COR-L47 (cell line): ENCODE data around the gene KCTD18.

Source experiments
- DNase-seq: peaks from one replicate; lab custom pipeline; 2025; lab: John Stamatoyannopoulos, UW

The KCTD18 gene

DNA sequence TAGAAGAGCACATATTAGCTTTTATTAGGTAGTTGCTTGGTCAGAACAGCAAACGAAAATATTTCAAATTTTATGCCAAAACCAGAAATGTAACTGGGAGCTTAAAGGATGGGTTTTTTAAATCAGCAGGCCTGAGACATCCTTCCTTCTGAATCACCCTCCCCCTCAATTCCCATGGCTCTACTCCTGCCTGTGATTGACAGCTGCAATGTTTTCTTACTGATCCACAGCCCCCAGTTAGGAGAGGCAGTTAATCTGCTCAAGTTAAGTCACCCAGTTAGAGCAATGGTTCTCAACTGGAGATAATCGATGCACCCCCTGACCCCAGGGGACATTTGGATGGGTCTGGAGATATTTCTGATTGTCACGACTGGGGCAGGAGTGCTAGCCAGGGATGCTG, 24.9 kb downstream of the KCTD18 start:
- no peak for DNase-seq

DNA sequence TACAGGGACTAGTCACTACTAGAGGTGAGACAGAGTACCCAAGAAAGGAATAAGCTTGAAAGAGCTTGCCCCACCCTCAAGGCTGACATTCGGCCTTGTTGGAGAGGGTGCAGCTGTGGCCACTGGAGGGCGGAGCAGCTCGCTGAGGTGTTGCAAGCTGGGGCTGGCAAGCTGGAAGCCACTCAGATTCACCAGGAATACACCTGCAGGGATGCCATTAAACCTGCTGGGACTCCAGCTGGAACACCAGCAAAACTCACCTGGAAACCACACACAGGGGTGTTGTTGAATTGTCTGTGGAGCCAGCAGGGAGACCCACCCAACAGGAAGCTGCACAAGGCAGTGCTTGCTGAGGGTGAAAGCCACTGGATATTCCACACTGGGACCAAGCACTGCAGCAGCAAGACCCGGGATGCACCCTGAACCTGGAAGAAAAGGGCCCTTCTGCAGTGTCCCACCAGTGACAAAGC, 26.1 kb downstream of the KCTD18 start:
- peak; percentile 82 for DNase-seq

DNA sequence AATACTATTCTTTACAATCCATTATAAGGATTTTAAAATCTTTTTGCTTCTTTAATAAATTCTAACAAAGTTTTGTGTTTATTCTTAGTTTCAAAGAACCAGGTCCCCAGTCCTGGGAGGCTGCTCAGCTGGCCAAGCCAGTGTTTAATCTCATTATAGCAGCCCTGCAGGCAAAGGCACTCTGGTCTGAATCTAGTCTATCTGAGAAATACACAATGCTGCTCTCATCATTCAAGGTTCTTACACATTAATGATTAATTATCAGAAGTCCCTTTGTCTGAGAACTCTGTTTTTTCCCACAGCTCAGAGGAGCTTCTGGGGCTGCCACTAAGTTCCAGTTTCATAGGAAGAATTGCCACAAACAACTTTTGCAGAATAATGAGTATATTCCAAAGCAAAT, 27.7 kb downstream of the KCTD18 start:
- DNase-seq = no peak

DNA sequence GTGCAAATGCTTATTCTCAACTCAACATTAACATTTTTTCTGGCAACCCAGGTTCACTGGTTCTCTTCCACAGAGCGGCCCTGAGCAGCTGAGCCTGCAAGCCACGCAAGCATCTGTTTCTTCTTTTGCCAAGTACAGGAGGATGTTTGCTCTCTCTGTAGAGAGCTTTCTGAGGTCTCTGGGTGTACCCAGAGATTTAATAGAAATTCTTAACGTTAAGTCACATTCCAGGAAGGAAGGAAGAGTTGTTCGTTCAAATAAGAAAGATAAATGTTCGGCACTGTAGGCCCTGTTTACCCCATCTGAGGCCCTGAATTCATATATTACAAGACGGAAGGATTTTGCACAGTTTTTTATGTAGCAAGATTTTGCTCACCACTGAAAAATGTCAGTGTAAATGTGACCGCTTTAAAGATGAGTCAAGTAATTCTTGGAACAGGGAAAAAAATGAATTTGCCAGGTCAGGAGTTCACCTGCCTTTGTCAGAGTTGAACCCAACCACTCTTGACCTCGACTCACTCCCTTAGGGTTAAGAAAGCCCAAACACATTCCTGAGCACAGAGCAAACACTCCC, 30.1 kb downstream of the KCTD18 start:
- DNase-seq = no peak

DNA sequence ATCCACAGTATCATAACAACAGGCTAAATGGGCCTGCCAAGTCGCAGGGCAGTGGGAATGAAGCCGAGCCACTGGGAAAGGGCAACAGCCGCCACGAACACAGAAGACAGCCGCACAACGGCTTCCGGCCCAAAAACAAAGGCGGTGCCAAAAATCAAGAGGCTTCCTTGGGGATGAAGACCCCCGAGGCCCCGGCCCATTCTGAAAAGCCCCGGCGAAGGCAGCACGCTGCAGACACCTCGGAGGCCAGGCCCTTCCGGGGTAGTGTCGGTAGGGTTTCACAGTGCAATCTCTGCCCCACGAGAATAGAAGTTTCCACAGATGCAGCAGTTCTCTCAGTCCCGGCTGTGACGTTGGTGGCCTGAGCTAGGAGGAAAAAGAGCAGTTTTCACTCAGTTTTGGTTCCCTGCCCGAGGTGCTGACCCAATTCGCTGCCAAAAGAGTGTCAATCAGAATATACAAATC, 32.2 kb downstream of the KCTD18 start:
- DNase-seq = no peak

DNA sequence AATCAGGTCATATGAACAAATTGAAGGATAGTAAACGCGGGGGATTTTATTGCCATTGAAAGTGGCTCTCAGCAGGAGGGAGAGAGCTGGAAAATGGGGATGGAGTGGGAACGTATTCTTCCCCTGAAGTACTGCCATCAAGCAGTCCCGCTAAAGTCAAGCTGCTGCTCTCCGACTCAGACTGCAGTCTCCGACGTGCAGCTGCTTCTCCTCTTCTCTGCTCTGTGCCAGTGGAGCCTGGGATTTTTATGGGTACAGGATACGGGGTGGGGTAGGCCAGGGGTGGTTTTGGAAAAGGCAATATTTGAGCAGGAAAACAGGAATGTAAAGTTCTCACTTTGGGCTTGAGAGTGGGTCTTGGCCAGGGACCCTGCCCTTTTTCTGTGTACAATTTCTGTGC, 33.0 kb downstream of the KCTD18 start:
- no peak for DNase-seq

DNA sequence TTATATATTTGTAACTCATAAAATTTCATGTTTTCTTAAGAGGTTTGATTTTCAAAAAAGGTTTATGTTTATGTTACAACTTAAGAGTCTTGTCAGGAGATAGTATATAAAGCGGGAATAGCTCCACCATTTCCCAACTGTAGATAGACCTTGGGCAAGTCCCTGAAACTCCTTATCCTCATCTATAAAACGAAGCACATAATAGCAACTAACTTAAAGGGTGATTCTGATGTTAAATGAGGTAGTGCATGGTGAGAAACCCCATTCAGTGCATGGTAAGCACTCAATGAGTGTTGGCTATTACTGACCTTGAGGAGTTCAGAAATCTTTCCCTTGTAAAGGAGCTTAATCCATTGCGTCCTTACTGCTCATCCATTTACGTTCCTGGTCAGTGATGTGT, 34.1 kb downstream of the KCTD18 start:
- DNase-seq = no peak

DNA sequence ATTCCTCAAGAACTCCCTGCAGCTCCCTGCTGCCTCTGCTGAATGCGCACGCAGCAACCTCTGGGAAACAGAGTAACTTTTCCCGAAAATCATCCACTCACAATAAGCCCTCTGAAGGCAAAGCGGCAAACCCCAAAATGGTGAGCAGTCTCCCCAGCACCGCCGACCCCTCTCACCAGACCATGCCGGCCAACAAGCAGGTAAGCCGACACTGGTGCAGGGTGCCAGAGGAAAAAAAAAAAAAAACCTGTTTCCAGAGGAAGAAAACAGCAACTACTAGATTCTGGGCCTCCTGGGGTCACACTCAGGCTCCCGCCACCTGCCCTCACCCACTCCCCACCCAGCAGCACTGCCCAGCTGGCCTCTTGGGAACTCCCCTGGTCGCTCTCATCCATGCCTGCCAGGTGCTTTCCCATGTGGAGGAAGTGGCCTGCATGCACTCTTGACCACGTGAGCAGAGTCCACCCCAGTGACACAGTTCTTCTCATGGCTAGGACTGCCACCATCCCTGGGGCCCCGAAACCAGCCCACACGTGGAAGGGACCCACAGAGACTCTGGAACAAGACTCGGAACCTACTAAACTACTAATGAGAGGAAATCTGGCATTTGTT, 36.9 kb downstream of the KCTD18 start:
- no peak for DNase-seq

DNA sequence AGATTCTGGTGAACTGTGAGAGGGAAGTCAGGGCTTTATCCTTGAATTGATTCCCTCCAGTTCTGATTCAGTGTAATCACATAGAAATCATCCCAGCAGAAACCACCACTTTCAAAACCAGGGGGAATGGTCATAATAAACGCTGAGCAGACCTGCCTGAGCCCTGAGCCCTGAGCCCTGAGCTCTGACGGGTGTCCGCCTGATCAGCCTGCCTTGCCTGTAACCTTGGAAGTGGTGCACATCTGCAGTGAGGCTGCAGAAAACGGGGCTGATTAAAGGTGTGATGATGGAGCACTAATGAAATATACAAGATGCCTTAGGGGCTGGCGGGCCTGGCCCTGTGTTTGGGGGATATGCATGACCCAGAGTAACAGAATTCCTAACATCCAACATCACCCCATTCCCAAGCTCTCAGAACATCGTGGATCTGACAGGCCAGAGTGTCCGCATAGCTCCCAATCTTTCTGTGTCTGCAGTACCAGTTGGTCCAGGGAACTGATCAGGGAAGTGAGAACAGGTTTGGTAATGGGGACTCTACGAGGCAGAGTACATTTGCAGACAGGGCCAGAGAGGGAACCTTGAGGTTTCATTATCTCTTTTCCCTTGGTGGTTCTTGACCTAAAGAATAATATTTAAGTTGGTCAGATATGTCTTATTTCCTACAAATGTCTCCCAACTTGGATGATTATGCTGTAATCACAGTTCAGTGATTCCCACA, 37.8 kb downstream of the KCTD18 start:
- no peak for DNase-seq

DNA sequence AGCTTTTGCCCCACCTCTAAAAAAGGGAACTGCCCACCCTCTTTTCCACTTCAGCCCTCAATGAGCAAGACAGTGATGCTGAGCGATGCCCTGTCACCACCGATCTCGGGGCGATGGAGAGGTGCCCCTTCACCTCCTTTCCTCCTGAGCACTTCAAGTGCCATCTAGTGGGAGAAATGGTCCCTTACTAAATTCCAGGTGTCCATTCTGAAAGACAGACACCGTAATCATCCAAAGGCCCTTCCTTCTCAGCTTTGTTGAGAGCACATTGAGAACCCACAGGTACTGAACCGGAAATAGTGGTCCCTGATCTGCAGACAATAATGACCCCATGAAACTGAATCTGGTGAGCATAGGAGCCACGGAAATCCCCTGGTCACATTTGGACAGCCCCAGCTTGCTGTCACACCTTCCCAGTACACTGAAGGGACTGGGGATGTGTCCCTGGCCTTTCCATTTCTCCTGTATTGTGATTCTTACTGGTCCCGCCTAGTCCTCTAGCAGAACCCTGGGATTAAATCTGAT, 38.5 kb downstream of the KCTD18 start:
- peak; percentile 26 for DNase-seq

DNA sequence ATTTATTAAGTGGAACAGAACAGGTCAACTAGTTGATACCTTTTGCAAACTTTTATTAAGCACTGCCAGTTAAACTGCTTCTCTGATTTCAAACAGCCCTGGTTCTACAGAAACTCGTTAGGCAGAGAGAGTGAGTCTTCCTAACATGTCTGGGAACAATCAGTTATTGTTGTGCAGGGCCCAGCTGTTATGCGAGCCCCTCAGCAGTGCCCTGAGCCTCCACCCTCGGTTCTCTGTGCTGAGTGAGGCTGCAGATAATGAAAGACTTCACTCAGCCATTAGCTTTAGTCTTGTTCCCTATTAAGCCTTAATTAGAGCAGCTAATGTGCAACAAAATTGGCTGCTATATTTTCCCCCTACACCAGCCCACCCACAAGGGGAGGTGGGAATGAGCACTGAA, 39.6 kb downstream of the KCTD18 start:
- no peak for DNase-seq

DNA sequence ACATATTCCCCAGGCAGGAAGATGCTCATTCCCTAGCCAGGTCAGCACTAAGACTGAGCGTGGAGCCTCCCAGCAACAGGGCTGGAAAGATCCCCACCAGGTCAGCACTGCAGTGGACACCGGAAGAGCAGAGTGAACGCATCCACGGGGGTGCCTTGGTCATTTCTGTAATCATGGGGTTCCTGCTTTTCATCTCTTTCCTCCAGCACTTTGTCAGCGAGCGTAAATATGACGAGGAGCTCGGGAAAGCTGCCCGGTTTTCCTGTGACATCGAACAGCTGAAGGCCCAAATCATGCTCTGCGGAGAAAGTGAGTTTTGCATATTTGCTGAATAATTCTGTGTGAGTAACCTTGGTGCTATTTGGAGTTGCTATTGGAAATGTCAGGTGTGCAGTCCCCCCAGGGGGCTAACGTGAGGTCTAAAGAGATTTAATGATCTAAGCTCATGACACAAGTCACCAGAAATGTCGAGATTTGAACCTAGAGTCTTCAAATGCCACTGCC, 40.1 kb downstream of the KCTD18 start:
- no peak for DNase-seq

DNA sequence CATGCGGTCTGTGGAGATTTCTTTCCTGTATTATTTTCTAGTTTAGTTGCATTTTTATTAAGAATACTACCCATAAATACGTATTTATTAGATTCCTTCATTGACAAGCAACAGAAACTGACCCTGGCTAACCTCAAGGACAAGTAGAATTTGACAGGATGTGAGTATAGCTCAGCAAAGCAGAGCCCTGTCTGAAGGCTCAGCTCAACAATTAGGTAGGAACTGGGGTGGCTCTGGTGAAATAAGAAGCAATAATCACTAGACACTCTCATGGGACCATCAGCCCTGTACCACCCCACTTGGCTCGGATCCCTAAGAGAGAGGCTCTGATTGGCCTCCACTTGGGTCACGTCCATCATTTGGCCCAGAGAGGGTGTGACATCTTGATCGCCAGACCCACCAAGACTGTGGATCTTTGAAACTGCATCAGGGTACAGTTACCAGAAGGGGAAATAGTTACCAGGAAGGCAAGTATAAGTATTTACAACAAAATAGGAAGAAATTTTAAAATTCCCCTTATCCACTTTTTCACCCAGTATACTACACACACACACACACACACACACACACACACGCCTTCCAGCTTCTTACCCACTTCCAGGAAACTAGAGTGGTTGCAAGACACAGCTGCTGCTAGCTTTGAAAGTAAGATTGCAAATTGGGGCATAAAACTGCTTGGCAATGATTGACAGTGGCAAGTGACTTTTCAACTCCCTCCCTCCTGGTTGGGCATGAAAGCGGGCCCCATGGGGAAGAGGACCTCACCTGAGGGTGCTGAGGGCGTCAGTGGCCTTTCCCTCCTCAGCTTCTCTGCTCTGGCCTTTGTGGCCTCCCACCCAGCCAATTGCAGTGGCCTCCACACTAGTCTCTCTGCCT, 41.8 kb downstream of the KCTD18 start:
- DNase-seq = no peak

DNA sequence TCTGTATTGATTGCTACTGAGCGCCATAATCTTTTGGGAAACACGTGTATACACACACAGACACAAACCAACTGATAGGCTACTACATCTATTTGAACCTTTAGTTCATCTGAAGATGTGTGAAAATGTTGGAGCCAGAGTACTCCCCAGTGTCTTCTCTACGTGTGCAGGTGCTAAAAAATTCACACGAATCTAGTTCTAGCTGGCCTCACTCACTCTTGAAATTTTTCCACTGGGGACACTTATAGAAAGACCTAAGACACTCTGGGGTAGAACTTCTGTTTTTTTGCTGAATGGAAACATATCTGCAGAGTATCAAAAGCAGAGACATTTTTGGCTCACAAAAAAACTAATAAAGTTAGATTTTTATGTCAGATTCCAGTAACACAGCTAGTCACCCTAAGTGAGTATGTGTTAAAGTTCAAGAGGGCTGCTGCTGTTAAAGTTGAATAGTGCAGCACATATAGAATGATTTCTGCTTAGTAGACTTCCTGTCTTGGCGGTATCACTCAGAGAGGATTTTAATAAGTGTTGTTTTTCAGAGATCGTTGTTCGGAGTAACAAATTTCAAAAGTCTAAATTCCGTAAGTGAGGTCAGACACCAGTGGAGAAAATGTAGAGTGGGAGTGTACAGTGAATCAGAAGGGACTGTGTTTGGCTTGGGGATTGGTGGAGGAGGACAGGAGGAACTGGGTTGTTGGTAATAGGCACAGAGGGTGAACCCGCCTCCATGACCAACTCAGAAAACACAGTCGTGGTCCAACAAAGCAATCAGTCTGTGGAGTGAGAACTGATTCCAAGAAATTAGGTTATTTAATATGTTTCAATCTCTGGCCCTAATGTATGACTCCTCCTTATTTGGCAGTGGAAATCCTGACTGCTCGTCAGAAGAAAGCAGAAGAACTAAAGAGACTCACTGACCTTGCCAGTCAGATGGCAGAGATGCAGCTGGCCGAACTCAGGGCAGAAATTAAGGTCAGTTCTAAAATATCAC, 43.1 kb downstream of the KCTD18 start:
- no peak for DNase-seq

DNA sequence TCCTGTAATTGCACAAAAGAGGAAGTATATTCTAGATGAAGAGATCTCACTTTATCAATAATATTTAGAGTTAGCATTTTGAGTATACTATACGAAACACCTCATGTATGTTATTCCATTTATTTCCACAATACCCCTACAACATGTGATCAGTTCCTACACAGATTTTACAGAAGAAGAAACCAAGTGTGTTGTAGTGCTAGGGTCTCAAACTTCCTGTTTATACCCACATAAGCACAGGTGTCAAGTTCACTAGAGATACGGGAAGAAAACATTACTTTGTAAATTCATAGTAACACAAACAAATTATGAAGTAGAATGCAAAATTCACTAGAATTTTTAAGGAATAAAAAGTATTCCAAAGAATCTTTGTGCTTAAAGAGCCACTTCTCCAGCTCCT, 46.4 kb downstream of the KCTD18 start:
- no peak for DNase-seq

DNA sequence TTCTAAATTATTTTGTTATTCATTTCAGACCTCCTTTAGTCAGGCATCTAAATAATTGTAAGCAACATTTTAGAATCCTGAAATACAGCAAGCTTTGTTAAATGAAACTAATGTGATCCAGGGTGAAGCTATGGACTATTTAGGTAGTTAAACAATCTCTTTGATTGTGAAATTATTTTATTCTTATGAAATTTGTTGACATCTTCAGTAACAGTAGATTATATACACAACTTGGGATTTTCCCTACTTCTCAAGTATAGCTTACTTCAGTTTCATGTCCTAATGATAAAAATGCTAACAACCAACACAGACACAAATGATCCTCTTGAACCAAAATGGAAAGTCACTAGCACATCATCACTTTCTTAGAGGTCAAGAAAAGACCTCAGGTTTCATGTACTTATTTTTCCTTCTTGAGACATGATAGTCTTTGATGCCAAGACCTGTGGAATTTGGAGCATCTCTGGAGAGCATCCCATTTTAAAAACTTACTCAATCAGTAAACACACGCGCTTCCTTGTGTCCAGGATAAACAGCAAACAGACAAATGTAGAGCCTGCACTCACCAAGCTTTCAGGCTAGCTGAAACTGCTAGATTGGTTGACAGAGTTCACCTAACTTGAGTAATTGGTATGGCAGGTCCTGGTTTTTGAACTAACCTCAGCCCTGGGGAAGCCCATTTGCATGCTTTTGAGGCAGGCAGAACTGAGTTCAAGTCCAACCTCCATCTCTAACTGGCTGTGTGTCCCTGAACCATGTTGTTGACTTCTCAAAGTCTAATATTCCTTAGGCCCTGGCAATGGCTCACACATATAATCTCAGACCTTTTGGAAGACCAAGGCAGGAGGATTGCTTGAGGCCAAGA, 47.8 kb downstream of the KCTD18 start:
- no peak for DNase-seq

DNA sequence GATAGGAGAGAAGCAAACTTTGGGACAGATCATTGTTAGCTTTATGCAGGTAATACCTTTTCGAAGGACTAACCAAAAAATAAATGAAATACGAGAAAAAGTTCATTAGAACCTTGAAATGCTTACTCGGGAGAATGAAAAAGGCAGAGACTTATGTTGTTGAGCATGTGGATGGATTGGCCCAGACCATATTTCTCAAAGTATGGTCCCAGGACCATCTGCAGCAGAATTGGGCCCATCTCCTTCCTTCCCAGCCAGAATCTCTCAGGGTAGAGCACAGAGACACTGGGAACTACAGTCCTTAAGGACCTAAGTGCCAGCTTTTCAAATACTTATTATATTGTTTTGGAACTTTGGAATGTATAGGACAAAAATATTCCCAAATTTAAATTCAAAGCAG, 50.8 kb downstream of the KCTD18 start:
- no peak for DNase-seq

DNA sequence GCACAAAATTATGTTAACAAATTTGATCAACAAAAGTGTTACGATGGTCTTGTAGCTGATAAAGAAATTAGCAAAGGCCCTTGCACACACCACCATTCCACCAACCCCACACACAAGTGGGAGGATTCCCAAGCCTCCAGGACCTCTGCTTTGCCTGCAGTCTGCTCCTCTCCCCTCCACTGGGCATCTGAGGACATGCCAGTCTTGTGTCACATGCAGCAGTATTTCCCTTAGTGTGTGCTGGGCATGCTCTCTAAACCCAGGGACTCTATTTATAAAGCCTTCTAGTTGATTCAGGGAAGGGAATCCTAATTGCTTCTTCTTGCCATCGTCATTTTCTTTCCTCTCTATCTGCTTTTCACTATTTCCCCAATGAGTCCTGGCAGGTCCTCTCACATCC, 53.3 kb downstream of the KCTD18 start:
- no peak for DNase-seq

DNA sequence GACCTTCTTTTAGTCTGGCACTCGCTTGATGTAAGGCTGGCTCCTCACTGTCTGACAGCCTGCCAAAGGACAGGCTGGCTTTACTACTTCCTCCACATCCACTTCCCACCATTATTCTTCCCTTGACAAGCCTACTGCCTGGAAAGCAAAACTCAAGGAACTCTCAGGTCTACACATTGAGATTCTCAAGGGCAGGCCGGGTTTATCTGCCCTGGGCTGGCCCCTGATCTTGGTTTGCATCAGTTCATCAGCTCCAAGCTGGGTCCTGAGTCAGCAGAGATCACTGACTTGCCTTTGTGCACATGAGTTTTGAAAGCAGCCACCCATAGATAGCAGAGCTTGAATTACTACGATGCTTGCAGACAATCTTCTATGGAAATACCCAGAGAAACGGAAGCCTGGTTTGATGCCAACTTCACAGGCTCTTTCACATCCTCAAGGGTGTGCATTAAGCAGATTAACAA, 53.9 kb downstream of the KCTD18 start:
- DNase-seq = no peak
